Kidney epithelial cell (primary cell): ENCODE measurements around the gene UROC1. TPM values are rescaled to one million over a fixed set of nuclear protein-coding genes. Genes with fewer than 3 reads are reported as not detected.

ENCODE experiments used
- DNase-seq: peaks from one replicate; pipeline ENCODE4 v3.0.0-alpha.2; 2010; ENCODE audit warnings: low read depth
- H3K27me3 ChIP-seq: 2 replicates; pipeline ENCODE4 v1.6.0; 2011; ENCODE audit warnings: low read length; ENCODE audit not compliant: control insufficient read depth, insufficient read depth
- H3K36me3 ChIP-seq: 2 replicates; pipeline ENCODE4 v1.5.1; 2011; ENCODE audit warnings: low read length; ENCODE audit not compliant: control insufficient read depth, insufficient read depth
- H3K4me3 ChIP-seq: 2 replicates; pipeline ENCODE4 v1.5.1; 2011; ENCODE audit warnings: low read depth, mild to moderate bottlenecking, control low read depth, low read length
- total RNA-seq: library from RNA; depleted of rRNA; stranded (reverse); fragments of >200 nt; gene quantifications from 2 replicates; pipeline ENCODE4 v1.2.3, GENCODE V29; 2015
- TF ChIP-seq, protein P1 (sequence below): IDR thresholded peaks from 2 replicates; pipeline ENCODE4 v1.5.1; 2011; ENCODE audit warnings: mild to moderate bottlenecking, moderate library complexity, low read length, control low read depth, inconsistent platforms; ENCODE audit not compliant: insufficient read depth, poor library complexity, severe bottlenecking

UROC1 gene
- total RNA-seq, 1 donor from 2014 or later = not detected

DNA sequence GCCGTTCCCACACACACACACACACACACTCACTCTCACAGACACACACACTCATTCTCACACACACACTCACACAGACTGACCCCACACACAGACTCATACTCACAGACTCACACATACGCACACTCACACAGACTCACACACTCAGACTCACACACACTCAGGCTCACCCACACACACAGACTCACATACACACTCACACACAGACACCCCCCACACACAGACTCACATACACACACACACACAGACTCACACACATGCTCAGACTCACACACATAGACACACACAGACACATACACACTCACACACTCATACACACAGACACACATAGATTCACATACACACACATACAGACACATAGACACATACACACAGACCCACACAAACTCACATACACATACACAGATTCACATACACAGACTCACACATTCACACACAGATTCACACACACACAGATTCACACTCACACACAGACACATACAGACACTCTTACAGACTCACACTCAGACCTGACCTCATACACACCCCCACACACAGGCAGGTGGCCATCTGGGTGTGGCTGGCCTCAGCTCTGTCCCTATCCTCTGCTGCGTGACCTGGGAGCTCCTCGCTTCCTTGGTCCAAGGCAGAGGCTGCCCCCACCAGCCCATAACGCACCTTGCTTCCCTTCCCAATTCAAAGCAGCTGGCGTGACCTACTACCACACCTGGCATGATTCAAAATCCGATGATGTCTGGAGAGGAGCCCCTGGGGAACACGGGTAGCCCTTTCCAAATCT lies 39.3 kb upstream of the UROC1 start:
- TF ChIP-seq, protein P1, sequence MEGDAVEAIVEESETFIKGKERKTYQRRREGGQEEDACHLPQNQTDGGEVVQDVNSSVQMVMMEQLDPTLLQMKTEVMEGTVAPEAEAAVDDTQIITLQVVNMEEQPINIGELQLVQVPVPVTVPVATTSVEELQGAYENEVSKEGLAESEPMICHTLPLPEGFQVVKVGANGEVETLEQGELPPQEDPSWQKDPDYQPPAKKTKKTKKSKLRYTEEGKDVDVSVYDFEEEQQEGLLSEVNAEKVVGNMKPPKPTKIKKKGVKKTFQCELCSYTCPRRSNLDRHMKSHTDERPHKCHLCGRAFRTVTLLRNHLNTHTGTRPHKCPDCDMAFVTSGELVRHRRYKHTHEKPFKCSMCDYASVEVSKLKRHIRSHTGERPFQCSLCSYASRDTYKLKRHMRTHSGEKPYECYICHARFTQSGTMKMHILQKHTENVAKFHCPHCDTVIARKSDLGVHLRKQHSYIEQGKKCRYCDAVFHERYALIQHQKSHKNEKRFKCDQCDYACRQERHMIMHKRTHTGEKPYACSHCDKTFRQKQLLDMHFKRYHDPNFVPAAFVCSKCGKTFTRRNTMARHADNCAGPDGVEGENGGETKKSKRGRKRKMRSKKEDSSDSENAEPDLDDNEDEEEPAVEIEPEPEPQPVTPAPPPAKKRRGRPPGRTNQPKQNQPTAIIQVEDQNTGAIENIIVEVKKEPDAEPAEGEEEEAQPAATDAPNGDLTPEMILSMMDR = no peak
- Histone ChIP-seq H3K27me3 (peaks cover 10% of the 10 kb centered on the region), H3K4me3 (no peak overlapping the region), H3K36me3 (no peaks in the 10 kb centered on the region)
- DNase-seq = no peak

DNA sequence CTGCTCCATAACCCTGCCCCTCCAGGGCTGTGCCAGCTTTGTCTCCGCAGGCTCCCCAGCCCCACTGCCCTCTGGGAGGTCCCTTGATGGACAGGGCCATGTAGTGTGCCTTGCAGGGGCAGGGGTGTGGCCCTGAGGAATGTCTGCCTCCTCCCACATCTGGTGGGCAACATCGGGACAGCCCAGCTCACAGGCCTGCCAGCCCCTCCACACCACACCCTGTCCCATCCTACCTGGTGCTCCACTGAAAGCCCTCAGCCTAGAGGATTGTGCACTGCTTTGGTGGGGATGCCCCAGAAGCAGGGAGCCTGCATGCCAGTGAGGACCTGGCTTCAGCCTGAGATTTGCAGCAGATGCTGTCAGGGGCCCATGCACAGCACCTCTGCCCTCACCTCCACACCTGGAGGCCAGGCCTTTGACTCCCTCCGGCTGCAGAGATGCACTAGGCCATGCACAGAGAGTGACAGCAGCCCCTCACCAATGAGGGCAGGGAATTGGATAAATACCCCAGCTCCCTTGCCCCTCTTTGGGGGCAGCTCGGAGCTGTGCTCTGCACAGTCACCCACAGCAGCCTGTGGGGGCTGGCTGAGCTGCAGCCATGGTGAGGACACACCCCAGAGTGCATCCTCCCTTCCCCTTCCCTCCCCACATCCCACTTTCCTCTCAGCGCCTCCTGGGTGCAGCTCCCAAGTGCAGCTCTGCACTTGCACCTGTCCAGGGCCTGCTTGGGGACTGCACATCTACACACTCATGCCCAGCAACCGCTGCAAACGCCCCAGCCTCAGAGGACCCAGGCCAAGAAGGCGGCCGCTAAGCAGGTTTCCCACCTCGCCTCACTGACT lies 38.4 kb upstream of the UROC1 start:
- H3K36me3 ChIP-seq = no peaks in the 10 kb centered on the region
- no peak for DNase-seq
- TF ChIP-seq, protein P1 = no peak
- peaks cover 12% of the 10 kb centered on the region for H3K27me3 ChIP-seq
- H3K4me3 ChIP-seq = no peak overlapping the region

DNA sequence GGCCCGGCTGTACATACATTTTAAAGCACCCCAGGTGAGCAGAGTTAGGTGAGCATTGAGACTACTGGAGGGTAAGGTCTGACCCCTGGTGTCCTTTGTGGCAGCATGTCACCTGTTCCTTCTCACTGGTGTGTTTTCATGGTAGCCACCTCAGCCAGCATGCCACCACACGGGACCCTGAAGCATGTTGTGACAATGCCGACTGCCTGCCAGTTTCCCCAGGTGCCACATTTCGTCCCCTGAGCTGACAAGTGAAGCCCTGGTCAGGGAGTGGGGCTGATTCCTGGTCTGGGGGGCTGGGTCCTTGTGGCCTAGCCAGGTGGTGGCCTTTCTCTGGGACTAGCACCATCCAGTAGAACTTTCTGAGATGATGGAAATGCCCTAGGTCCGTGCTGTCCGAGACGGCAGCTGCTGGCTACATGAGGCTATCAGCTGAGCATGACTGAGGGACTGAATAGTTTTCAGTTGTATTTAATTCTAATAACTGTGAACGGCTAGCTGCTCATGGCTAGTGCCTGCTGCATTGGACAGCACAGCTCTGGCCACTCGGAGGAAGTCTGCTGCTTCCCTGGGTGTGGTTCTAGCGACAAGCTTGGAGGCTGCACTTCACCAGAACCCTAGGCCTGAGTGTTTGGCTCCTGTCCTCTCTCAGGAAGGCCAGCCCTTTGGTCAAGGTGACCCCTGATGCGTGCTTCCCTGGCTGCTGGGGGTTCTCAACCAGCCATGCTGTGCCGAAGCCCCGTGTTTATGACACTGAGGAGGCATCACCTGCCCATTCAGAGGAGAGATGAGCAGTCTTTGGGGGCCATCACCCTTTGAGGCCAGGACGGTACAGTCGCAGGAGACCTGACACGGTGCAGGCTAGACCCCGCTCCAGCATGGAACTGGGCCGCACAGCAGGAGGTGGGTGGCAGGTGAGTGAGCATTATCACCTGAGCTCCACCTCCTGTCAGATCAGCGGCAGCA lies 37.3 kb upstream of the UROC1 start:
- Histone ChIP-seq H3K4me3 (no peak overlapping the region), H3K27me3 (peaks cover 20% of the 10 kb centered on the region), H3K36me3 (no peaks in the 10 kb centered on the region)
- TF ChIP-seq, protein P1 = no peak
- no peak for DNase-seq

DNA sequence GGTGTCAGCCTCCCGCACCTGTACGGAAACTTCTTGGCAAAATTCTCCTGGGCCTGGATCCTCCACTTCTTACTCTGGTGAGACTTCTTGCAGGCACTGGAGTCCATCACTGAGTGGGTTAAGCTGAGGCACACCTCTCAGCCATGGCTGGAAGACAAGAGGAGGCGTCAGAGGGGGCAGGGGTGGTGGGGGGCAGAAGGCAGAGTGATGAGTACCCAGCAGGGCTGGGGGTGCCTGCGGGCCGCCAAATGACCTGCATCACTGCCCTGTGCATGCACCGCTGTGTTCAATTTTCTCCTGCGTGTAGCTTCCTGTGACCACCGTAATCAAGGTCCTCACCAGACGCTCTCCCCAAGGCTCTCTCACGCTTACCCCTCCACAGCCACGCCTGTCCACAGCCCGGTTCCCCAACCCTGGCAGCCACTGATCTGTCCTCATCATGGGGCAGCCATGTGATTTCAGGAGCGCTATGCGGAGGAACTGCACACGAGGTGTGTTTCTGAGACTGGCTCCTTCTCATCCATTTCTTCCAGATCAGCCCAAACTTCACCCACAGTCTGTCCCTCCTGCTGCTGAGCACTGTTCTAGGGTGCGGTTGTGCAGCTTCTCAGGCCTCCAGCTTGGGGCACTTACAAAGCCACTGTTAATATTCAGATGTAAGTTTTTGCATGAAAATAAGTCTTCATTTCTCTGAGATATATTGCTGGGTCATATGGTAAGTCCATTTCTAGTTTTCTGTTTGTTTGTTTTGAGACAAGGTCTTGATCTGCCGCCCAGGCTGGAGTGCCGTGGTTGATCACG lies 35.9 kb upstream of the UROC1 start:
- DNase-seq = no peak
- H3K27me3 ChIP-seq = peaks cover 22% of the 10 kb centered on the region
- no peaks in the 10 kb centered on the region for H3K36me3 ChIP-seq
- no peak overlapping the region for H3K4me3 ChIP-seq
- TF ChIP-seq, protein P1 = no peak
